Central memory CD8-positive, alpha-beta T cell (primary cell): ENCODE measurements around the gene WBP1L.

Experiments
- ATAC-seq: fragments of 150-1000 bp; cut with Tn5 transposase; replicated peaks from 2 replicates; pipeline ENCODE4 v1.10.0; 2022; ENCODE audit warnings: mild to moderate bottlenecking, moderate FRiP score, moderate number of reproducible peaks; ENCODE audit not compliant: poor library complexity, severe bottlenecking; ENCODE audit errors: extremely low read depth
- DNase-seq, 2 donors: peaks; one replicate each; pipeline ENCODE4 v3.0.0; 2021; ENCODE audit warnings: low spot score in 2 of 2
- H3K27ac Mint-ChIP-seq: one replicate; pipeline ENCODE4 v1.8.0; 2022; ENCODE audit warnings: low read depth, mild to moderate bottlenecking, moderate library complexity, mixed read lengths
- H3K27me3 Mint-ChIP-seq: one replicate; pipeline ENCODE4 v1.8.0; 2022; ENCODE audit warnings: mixed read lengths
- H3K36me3 Mint-ChIP-seq: one replicate; pipeline ENCODE4 v1.8.0; 2022; ENCODE audit warnings: mild to moderate bottlenecking, moderate library complexity, mixed read lengths; ENCODE audit not compliant: insufficient read depth
- H3K4me1 Mint-ChIP-seq: one replicate; pipeline ENCODE4 v1.8.0; 2022; ENCODE audit warnings: mixed read lengths
- H3K4me3 Mint-ChIP-seq: one replicate; pipeline ENCODE4 v1.8.0; 2022; ENCODE audit warnings: mild to moderate bottlenecking, moderate library complexity, mixed read lengths
- H3K9me3 Mint-ChIP-seq: one replicate; pipeline ENCODE4 v1.8.0; 2022; ENCODE audit warnings: mixed read lengths

The WBP1L gene

GRCh38 chr10:102799691-102800471, 56.1 kb downstream of the WBP1L start:
- no peak for DNase-seq
- Mint-ChIP-seq H3K4me3 (no peak overlapping the region), H3K9me3 (no peaks in the 10 kb centered on the region), H3K36me3 (peaks cover 30% of the 10 kb centered on the region), H3K27ac (no peak overlapping the region), H3K27me3 (no peaks in the 10 kb centered on the region), H3K4me1 (peaks cover 44% of the 10 kb centered on the region)
- ATAC-seq, result no peak

GRCh38 chr10:102800611-102801335, 57.0 kb downstream of the WBP1L start:
- H3K27ac Mint-ChIP-seq, result no peak overlapping the region
- no peak overlapping the region for H3K4me3 Mint-ChIP-seq
- ATAC-seq (no peak), DNase-seq (no peak)
- H3K9me3 Mint-ChIP-seq, result no peaks in the 10 kb centered on the region
- H3K4me1 Mint-ChIP-seq, result peaks cover 35% of the 10 kb centered on the region
- peaks cover 32% of the 10 kb centered on the region for H3K36me3 Mint-ChIP-seq
- no peaks in the 10 kb centered on the region for H3K27me3 Mint-ChIP-seq

- no peak for DNase-seq
- no peak for ATAC-seq
- Mint-ChIP-seq H3K27ac (peak overlapping the region; percentile 22), H3K36me3 (peaks cover 32% of the 10 kb centered on the region), H3K27me3 (no peaks in the 10 kb centered on the region), H3K9me3 (no peaks in the 10 kb centered on the region), H3K4me1 (peaks cover 28% of the 10 kb centered on the region), H3K4me3 (no peak overlapping the region)
These were observed 57.7 kb downstream of the WBP1L start for GRCh38 chr10:102801496-102801895.

- DNase-seq (no peak), ATAC-seq (no peak)
- Mint-ChIP-seq H3K9me3 (no peaks in the 10 kb centered on the region), H3K27me3 (no peaks in the 10 kb centered on the region), H3K4me1 (peaks cover 23% of the 10 kb centered on the region), H3K4me3 (no peak overlapping the region), H3K36me3 (peaks cover 34% of the 10 kb centered on the region), H3K27ac (peak overlapping the region; percentile 22)
These were observed 58.2 kb downstream of the WBP1L start for GRCh38 chr10:102801978-102802377.

GRCh38 chr10:102802920-102803534, 59.3 kb downstream of the WBP1L start:
- no peaks in the 10 kb centered on the region for H3K9me3 Mint-ChIP-seq
- no peak for DNase-seq
- peaks cover 32% of the 10 kb centered on the region for H3K36me3 Mint-ChIP-seq
- no peak overlapping the region for H3K4me3 Mint-ChIP-seq
- ATAC-seq, result no peak
- peaks cover 21% of the 10 kb centered on the region for H3K4me1 Mint-ChIP-seq
- H3K27me3 Mint-ChIP-seq, result no peaks in the 10 kb centered on the region
- H3K27ac Mint-ChIP-seq, result no peak overlapping the region

GRCh38 chr10:102804382-102805055, 60.8 kb downstream of the WBP1L start:
- ATAC-seq (no peak), DNase-seq (no peak)
- H3K9me3 Mint-ChIP-seq, result no peaks in the 10 kb centered on the region
- no peak overlapping the region for H3K4me3 Mint-ChIP-seq
- no peak overlapping the region for H3K27ac Mint-ChIP-seq
- H3K27me3 Mint-ChIP-seq, result no peaks in the 10 kb centered on the region
- H3K4me1 Mint-ChIP-seq, result peaks cover 29% of the 10 kb centered on the region
- peaks cover 26% of the 10 kb centered on the region for H3K36me3 Mint-ChIP-seq

GRCh38 chr10:102808380-102808779, 64.6 kb downstream of the WBP1L start:
- DNase-seq (no peak), ATAC-seq (no peak)
- no peaks in the 10 kb centered on the region for H3K9me3 Mint-ChIP-seq
- H3K27me3 Mint-ChIP-seq, result no peaks in the 10 kb centered on the region
- peaks cover 35% of the 10 kb centered on the region for H3K36me3 Mint-ChIP-seq
- no peak overlapping the region for H3K4me3 Mint-ChIP-seq
- peaks cover 23% of the 10 kb centered on the region for H3K4me1 Mint-ChIP-seq
- H3K27ac Mint-ChIP-seq, result peak overlapping the region; percentile 27

- no peak overlapping the region for H3K27ac Mint-ChIP-seq
- no peak overlapping the region for H3K4me3 Mint-ChIP-seq
- H3K4me1 Mint-ChIP-seq, result peaks cover 17% of the 10 kb centered on the region
- no peaks in the 10 kb centered on the region for H3K27me3 Mint-ChIP-seq
- no peak for ATAC-seq
- no peak for DNase-seq
- no peaks in the 10 kb centered on the region for H3K9me3 Mint-ChIP-seq
- H3K36me3 Mint-ChIP-seq, result peaks cover 34% of the 10 kb centered on the region
These were observed 67.6 kb downstream of the WBP1L start for GRCh38 chr10:102811346-102811745.

- peaks cover 17% of the 10 kb centered on the region for H3K4me1 Mint-ChIP-seq
- no peaks in the 10 kb centered on the region for H3K9me3 Mint-ChIP-seq
- peak overlapping the region; percentile 32 for H3K27ac Mint-ChIP-seq
- ATAC-seq, result no peak
- peaks cover 33% of the 10 kb centered on the region for H3K36me3 Mint-ChIP-seq
- H3K4me3 Mint-ChIP-seq, result no peak overlapping the region
- no peaks in the 10 kb centered on the region for H3K27me3 Mint-ChIP-seq
- DNase-seq, result no peak
These were observed 68.6 kb downstream of the WBP1L start for GRCh38 chr10:102812231-102812876.

- Mint-ChIP-seq H3K9me3 (no peaks in the 10 kb centered on the region), H3K4me1 (peaks cover 17% of the 10 kb centered on the region), H3K27me3 (no peaks in the 10 kb centered on the region), H3K4me3 (no peak overlapping the region), H3K27ac (no peak overlapping the region), H3K36me3 (peaks cover 33% of the 10 kb centered on the region)
- no peak for DNase-seq
- no peak for ATAC-seq
These were observed 69.3 kb downstream of the WBP1L start for GRCh38 chr10:102813017-102813541.

GRCh38 chr10:102813734-102814452, 70.1 kb downstream of the WBP1L start:
- Mint-ChIP-seq H3K4me1 (peaks cover 10% of the 10 kb centered on the region), H3K36me3 (peaks cover 32% of the 10 kb centered on the region), H3K27ac (no peak overlapping the region), H3K4me3 (no peak overlapping the region), H3K27me3 (no peaks in the 10 kb centered on the region), H3K9me3 (no peaks in the 10 kb centered on the region)
- no peak for DNase-seq
- no peak for ATAC-seq
